ENCODE measurements around the gene TGFBR3. TPM values are rescaled to one million over a fixed set of nuclear protein-coding genes. Genes with fewer than 3 reads are reported as not detected.

TGFBR3 gene
- polyA plus RNA-seq, 3 donors, result 15.2 to 71.2 (median 43.4) TPM

DNA sequence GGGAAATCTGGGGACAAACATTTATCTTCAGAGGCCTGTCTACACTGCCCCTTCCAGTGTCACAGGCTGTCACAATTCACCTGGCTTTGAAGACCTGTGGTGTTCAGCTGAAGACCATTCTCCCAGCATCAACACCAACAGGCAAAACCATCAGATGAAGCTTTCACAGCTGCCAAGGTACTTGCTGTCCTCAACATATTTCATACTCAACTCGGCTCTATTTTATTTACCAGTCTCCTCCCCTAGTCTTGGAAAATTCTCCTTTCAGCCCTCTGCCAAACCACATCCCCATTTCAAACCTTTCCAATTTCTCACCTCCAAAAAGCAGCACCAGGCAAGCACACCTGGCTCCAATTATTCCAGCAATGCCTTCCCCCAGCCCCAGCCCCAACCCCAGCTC, 108.8 kb downstream of the TGFBR3 start:
- no peak overlapping the region for H3K27ac ChIP-seq (ENCODE audit: low read depth, low read length)

GRCh38 chr1:91776068-91776794, 109.7 kb downstream of the TGFBR3 start:
- 39 to 64% (median 45%) methylated on average over 3 of the region's 3 CpGs for WGBS, 3 donors
- no peak overlapping the region for H3K27ac ChIP-seq (ENCODE audit: low read depth, low read length)

More for the DNA sequence above, 108.8 kb downstream of the TGFBR3 start:
- WGBS, 3 donors, result 65 to 76% (median 66%) methylated on average over 1 of the region's 1 CpG

- no peak overlapping the region for H3K27ac ChIP-seq (ENCODE audit: low read depth, low read length)
- WGBS, 3 donors, result 95 to 98% (median 97%) methylated on average over 6 of the region's 6 CpGs
Measured at GRCh38 chr1:91775227-91775626, 110.7 kb downstream of the TGFBR3 start.

DNA sequence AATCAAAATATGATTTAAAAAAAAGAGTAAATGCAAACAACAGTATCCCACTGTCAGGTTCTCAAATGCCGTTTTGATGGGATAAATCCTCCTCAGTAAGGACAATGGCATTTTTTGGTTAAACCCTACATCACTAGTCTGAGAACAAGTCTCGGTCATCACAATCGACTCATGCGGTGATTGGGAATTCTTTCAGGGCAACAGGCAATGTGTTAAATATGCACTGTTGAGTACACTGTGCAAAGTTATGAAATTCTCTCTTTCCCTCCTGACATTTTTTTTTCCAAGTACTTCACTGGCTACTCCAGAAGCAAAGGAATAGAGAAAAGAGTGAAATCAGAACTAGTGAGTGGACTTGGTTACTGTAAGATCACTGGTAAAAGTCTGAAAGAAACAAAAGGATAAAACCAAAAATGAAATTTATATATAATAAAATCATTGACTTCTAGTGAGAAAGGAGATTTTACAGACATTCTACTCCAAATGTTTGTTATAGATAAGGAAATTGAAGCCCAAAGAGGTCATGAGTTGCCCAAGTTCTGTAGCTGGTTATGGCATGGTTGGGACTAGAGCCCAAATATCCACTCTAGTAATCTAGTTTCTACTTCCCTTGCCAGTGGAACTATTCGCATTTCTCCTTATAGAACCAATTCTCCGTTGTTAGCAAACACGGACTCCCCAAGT, 111.3 kb downstream of the TGFBR3 start:
- H3K27ac ChIP-seq (ENCODE audit: low read depth, low read length), result no peak overlapping the region
- 75 to 80% (median 77%) methylated on average over 7 of the region's 7 CpGs for WGBS, 3 donors

DNA sequence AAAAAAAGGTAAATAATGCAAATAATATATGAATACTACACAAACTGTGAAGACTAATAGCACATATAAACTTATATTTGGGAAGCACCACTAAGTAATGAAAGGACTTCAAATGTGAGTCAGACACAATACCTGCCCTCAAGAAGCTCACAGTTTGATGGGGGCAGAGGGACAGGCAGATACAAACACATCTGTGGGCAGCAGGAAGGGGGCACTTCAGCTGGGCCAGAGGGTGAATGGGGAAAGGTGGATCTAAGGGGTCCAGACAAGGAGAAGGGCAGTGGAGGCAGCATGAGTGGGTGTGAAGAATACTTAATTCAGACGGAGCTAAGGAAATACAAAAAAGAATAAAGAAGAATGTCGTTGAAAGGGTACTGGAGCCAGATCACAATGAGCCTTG, 114.2 kb downstream of the TGFBR3 start:
- no peak overlapping the region for H3K27ac ChIP-seq (ENCODE audit: low read depth, low read length)
- WGBS, 3 donors, result 89 to 92% (median 89%) methylated on average over 2 of the region's 2 CpGs

DNA sequence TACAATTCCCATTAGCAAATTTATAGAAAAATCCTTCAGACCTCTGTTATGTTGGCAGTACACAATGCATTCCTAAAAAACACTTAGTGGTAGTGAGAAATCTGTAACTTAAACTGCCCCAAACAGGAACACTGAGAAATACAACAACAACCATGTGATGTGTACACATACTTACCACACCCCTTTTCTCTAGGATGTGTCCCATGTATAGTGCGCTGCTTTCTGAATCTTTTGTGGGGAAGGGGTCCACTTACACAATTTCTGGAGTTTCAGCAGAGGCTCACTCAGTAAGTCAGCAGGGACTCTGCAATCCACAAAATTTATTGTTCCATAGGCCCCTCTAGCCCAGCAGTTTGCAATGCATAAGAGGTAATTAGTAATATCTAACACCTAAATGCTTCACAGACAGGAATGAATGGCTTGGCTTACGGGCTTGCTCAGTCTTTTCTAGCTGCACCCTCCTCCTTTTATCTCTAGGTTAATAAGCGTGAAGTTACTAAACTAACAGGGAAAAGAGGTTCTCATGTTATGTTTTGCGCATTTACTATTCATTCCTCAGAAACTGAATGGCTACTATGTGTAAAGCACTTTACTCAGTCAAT, 115.2 kb downstream of the TGFBR3 start:
- H3K27ac ChIP-seq (ENCODE audit: low read depth, low read length), result no peak overlapping the region
- 97 to 98% (median 97%) methylated on average over 4 of the region's 4 CpGs for WGBS, 3 donors

- H3K27ac ChIP-seq (ENCODE audit: low read depth, low read length), result no peak overlapping the region
- 66 to 89% (median 81%) methylated on average over 5 of the region's 5 CpGs for WGBS, 3 donors
Measured at GRCh38 chr1:91769742-91770141, 116.2 kb downstream of the TGFBR3 start.

GRCh38 chr1:91768786-91769725, 116.9 kb downstream of the TGFBR3 start:
- no peak overlapping the region for H3K27ac ChIP-seq (ENCODE audit: low read depth, low read length)
- 72 to 90% (median 85%) methylated on average over 9 of the region's 9 CpGs for WGBS, 3 donors

- WGBS, 3 donors, result 89 to 97% (median 96%) methylated on average over 4 of the region's 4 CpGs
- no peak overlapping the region for H3K27ac ChIP-seq (ENCODE audit: low read depth, low read length)
Measured at GRCh38 chr1:91768120-91768519, 117.8 kb downstream of the TGFBR3 start.

- no peak overlapping the region for H3K27ac ChIP-seq (ENCODE audit: low read depth, low read length)
- 73 to 88% methylated on average over 5 of the region's 5 CpGs; no CpG with 5 or more reads in 1 of the 3 donors for WGBS, 3 donors
Measured at GRCh38 chr1:91766883-91767282, 119.1 kb downstream of the TGFBR3 start.

DNA sequence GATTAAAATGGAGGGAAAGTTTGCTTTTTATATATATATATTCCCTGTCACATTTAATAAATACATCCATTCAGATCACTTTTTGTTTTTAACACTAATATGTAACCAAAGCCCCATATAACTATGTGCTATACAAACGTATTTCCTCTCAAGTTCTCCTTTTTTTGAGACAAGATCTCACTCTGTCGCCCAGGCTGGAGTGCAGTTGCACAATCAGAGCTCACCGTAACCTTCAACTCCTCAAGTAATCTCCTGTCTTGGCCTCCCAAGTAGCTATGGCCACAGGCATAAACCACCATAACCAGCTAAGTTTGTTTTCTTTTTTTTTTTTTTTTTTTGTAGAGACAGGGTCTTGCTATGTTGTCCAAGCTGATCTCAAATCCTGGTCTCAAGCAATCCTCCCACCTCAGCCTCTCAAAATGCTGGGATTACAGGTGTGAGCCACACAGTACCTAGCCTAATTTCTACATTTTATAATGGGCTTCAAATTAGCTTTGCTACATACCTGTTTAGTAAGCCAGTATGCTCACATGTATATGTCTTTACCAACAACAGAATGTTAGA, 120.0 kb downstream of the TGFBR3 start:
- H3K27ac ChIP-seq (ENCODE audit: low read depth, low read length), result no peak overlapping the region
- WGBS, 3 donors, result 50 to 76% (median 57%) methylated on average over 3 of the region's 3 CpGs

- H3K27ac ChIP-seq (ENCODE audit: low read depth, low read length), result no peak overlapping the region
- WGBS, 3 donors, result 79 to 89% (median 89%) methylated on average over 4 of the region's 4 CpGs
Measured at GRCh38 chr1:91765293-91765692, 120.7 kb downstream of the TGFBR3 start.

DNA sequence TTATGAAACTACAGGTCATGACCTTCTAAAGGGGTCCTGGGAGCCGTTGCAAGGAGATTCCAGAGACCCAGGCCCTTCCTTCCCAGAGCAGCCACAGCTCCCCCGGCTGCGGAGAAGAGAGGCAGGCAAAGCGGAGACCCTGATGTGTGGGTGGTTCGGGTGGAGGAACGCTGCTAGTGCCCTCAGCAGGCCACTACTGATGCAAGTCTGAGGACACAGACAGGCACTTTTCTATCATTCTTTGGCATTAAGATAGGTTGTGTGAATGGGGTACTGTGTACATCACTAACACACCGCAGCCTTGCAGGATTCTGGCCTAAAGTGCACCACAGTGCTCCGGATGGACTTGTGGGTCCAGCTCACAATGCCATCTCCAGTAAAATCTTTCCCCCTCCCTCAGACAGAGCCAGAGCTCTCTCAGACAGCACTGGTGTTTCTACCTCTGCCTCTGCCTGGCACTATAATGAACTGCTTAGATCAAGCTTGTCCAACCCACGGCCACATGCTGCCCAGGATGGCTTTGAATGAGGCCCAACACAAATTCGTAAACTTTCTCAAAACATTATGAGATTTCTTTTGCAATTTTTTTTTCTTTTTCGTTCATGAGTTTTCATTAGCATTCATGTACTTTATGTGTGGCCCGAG, 121.4 kb downstream of the TGFBR3 start:
- no peak overlapping the region for H3K27ac ChIP-seq (ENCODE audit: low read depth, low read length)
- WGBS, 3 donors, result 89% methylated on average over 12 of the region's 12 CpGs

- no peak overlapping the region for H3K27ac ChIP-seq (ENCODE audit: low read depth, low read length)
- 54 to 68% (median 67%) methylated on average over 4 of the region's 4 CpGs for WGBS, 3 donors
Measured at GRCh38 chr1:91763252-91763651, 122.7 kb downstream of the TGFBR3 start.

DNA sequence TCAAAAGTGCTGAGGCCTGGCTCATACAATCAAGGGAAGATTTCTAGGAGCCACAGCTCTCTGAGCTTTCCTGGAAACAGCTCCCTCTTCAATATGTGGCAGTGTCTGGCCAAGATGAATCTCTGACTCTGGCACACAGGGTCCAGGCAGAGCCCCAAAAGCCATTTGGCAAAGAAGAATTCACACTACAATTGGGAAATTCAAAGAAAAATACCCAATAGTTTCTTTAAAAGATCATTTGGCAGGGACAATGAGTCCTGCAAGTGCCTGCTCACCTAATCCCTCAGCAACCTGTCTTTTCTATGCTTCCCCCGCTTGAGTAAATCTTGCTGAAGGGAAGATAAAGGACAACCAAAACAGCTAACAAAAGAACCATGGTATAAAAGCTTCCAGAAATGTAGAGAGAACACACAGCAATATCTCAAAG, 124.6 kb downstream of the TGFBR3 start:
- 65 to 72% (median 70%) methylated on average over 1 of the region's 1 CpG for WGBS, 3 donors
- H3K27ac ChIP-seq (ENCODE audit: low read depth, low read length), result no peak overlapping the region

GRCh38 chr1:91760512-91760911, 125.4 kb downstream of the TGFBR3 start:
- H3K27ac ChIP-seq (ENCODE audit: low read depth, low read length), result no peak overlapping the region
- 85 to 97% (median 93%) methylated on average over 1 of the region's 1 CpG for WGBS, 3 donors

DNA sequence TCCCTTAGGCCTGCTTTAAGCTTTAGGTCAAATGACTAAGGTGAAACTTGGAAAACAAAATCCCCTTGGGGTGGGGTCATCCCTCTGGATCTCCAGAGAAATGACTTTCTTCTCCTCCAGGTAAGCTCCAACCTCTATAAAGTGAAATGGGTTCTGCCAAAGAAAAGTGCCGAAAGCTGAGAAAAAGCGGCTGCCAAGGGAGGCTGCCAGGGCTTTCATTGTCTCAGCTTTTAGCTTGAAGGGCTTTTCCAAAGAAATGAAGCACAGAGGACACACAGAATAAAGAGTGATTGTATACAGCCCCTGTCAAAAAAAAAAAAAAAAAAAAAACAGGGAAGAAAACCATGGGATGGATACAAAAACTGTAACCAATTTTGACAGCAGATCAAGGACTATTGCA, 126.9 kb downstream of the TGFBR3 start:
- no peak overlapping the region for H3K27ac ChIP-seq (ENCODE audit: low read depth, low read length)

More for the DNA sequence above, 126.9 kb downstream of the TGFBR3 start:
- 87 to 96% (median 89%) methylated on average over 2 of the region's 2 CpGs for WGBS, 3 donors
